Measurements from ENCODE around the gene UPK2.
A peak's percentile ranks its signal among the peaks of the same experiment; 100 is the strongest.

- TF ChIP-seq ZNF264 (CRISPR knock-in tag; IDR thresholded peaks at IDR 0.05) (peak; percentile 18; the same call in 1 of the 2 replicates), JUNB (CRISPR knock-in tag; IDR thresholded peaks at IDR 0.05; ENCODE audit: borderline replicate concordance) (no peak), NPAS2 (CRISPR knock-in tag; IDR thresholded peaks at IDR 0.05; ENCODE audit: borderline replicate concordance) (no peak), SMAD3 (CRISPR knock-in tag; IDR thresholded peaks at IDR 0.05) (peak; percentile 48; the same call in 1 of the 2 replicates), TOE1 (CRISPR knock-in tag; IDR thresholded peaks at IDR 0.05) (no peak), ATF7 (IDR thresholded peaks at IDR 0.05) (no peak), ATF7 (CRISPR knock-in tag; IDR thresholded peaks at IDR 0.05) (0 out of 2 replicates have a peak, but pooled peaks have one; percentile 14), ZNF282 (IDR thresholded peaks at IDR 0.05; ENCODE audit: partially characterized antibody) (no peak), PITX1 (CRISPR knock-in tag; IDR thresholded peaks at IDR 0.05) (peak; percentile 78; the same call in 1 of the 2 replicates), ZMYM2 (CRISPR knock-in tag; IDR thresholded peaks at IDR 0.05) (no peak), HCFC1 (IDR thresholded peaks at IDR 0.05; ENCODE audit: low read depth, low read length) (no peak; the same call in 1 of the 2 replicates), CTCF (CRISPR knock-in tag; IDR thresholded peaks at IDR 0.05) (no peak)
Measured at GRCh38 chr11:118997627-118998387, 41.7 kb downstream of the UPK2 start, which contains the start of gene CENATAC.

Data from HepG2 (cell line).